ENCODE data around the gene BCL2. TPM values are rescaled to one million over a fixed set of nuclear protein-coding genes. Genes with fewer than 3 reads are reported as not detected.

BCL2 gene
- total RNA-seq, 1 experiment from 2014 or later: 1.3 TPM

DNA sequence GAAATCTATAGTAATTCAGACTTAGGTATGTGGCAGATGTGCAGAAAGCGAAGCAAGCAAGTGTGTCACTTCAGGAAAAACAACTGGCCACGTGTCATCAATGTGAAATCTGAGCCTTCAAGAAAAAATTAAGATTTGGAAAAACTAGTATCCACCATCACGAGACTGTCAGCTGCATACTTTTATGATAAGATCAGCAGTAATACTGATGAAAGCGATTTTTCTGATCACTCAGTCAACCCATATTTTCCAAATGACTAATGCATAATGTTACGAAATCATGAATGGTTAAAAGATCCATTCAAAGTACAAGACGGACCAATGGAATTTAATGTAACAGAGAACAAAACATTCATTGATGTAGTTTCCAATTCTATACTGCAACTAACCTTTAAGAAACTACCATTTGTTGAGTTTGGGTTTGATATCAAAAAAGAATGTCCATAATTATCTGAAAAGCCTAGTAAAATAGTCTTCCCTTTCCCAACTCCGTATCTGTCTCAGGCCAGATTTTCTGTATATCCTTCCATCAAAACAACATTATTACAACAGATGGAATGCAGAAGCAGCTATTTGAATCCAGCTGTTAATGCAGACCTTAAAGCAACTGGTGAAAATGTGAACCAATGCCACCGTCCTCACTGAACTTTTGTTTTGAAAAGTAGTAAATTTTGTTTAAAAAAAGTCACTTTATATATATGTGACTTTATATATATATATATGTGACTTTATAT is 17.0 kb upstream of the BCL2 start:
- H3K4ac ChIP-seq (ENCODE audit: low read depth, low read length): no peak overlapping the region
- Mint-ChIP-seq H3K9me3 (no peaks in the 10 kb centered on the region), H3K4me1 (peaks cover 17 to 20% of the 10 kb centered on the region in 2 experiments), H3K36me3 (ENCODE audit: insufficient read depth in 1 of 3, low read depth in 3 of 3) (peaks cover 19 to 79% (median 66%) of the 10 kb centered on the region in 3 experiments; a peak in 6 of 7 replicates), H3K27me3 (ENCODE audit: low read depth) (no peaks in the 10 kb centered on the region), H3K27ac (peak overlapping the region in 1 of 3 experiments; percentile 30; a peak in 1 of 7 replicates), H3K4me3 (no peak overlapping the region)
- no peaks in the 10 kb centered on the region for H3K79me2 ChIP-seq (ENCODE audit: insufficient read depth, low read length)
- H2AFZ ChIP-seq (ENCODE audit: low read length): no peak overlapping the region
- WGBS (ENCODE audit: extremely low coverage, insufficient read length, low lambda C conversion rate): no CpG with 5 or more reads among the region's 8 CpGs
- no peak overlapping the region for H4K5ac ChIP-seq (ENCODE audit: insufficient read length, low read depth, low read length)
- no peak overlapping the region for H3K56ac ChIP-seq (ENCODE audit: insufficient read length, low read depth, low read length)
- DNase-seq: no peak
- H3K27me3 ChIP-seq (ENCODE audit: insufficient read depth, low read length): no peaks in the 10 kb centered on the region
- no peak overlapping the region for H3K23ac ChIP-seq (ENCODE audit: insufficient read length, low read depth, low read length)
- H2BK12ac ChIP-seq (ENCODE audit: insufficient read length, low read depth, low read length): no peak overlapping the region
- no peak overlapping the region for H2AK5ac ChIP-seq (ENCODE audit: insufficient read length, low read length)
- H2BK15ac ChIP-seq (ENCODE audit: low read depth, low read length): no peak overlapping the region
- H4K8ac ChIP-seq (replicated peaks; ENCODE audit: insufficient read length, low read depth, low read length): no peak overlapping the region
- H3T11ph ChIP-seq (ENCODE audit: low read length): no peak overlapping the region
- H3K4me1 ChIP-seq (ENCODE audit: insufficient read depth, low read length): no peaks in the 10 kb centered on the region
- no peak overlapping the region for H2BK120ac ChIP-seq (ENCODE audit: low read depth, low read length, poor library complexity, severe bottlenecking)
- no peak overlapping the region for H3K18ac ChIP-seq (ENCODE audit: insufficient read length, low read depth, low read length)
- no peak overlapping the region for H2BK5ac ChIP-seq (ENCODE audit: insufficient read length, low read length)
- H4K91ac ChIP-seq (ENCODE audit: insufficient read length, low read depth, low read length): no peak overlapping the region
- no peaks in the 10 kb centered on the region for H3K23me2 ChIP-seq (ENCODE audit: insufficient read length, low read depth, low read length, poor library complexity, severe bottlenecking)
- no peak overlapping the region for H3K9ac ChIP-seq (ENCODE audit: extremely low read depth, insufficient read length, low read length)
- no peak overlapping the region for H3K27ac ChIP-seq (ENCODE audit: insufficient read length, low read depth, low read length)
- no peaks in the 10 kb centered on the region for H3K79me1 ChIP-seq (ENCODE audit: insufficient read depth, low read depth, low read length, poor library complexity, severe bottlenecking)
- TF ChIP-seq, protein P1, sequence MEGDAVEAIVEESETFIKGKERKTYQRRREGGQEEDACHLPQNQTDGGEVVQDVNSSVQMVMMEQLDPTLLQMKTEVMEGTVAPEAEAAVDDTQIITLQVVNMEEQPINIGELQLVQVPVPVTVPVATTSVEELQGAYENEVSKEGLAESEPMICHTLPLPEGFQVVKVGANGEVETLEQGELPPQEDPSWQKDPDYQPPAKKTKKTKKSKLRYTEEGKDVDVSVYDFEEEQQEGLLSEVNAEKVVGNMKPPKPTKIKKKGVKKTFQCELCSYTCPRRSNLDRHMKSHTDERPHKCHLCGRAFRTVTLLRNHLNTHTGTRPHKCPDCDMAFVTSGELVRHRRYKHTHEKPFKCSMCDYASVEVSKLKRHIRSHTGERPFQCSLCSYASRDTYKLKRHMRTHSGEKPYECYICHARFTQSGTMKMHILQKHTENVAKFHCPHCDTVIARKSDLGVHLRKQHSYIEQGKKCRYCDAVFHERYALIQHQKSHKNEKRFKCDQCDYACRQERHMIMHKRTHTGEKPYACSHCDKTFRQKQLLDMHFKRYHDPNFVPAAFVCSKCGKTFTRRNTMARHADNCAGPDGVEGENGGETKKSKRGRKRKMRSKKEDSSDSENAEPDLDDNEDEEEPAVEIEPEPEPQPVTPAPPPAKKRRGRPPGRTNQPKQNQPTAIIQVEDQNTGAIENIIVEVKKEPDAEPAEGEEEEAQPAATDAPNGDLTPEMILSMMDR (conservative IDR thresholded peaks at IDR 0.05): no peak
- no peaks in the 10 kb centered on the region for H3K9me3 ChIP-seq (ENCODE audit: control insufficient read depth, low read depth, low read length)
- H2BK20ac ChIP-seq (ENCODE audit: low read depth, low read length, poor library complexity, severe bottlenecking): no peak overlapping the region
- no peak overlapping the region for H3K14ac ChIP-seq (ENCODE audit: insufficient read depth, low read length)
- H4K20me1 ChIP-seq (ENCODE audit: control insufficient read depth, insufficient read depth, insufficient read length): no peaks in the 10 kb centered on the region
- H3K4me2 ChIP-seq (ENCODE audit: insufficient read depth, insufficient read length, low read length): no peak overlapping the region

Measured in H9 (cell line).